Lower leg skin (tissue), 3 donors: ENCODE measurements around the gene NAB1.

Experiments used
- POLR2A ChIP-seq, 2 donors: fragments of 450-650 bp; IDR thresholded peaks; one replicate each; pipeline ENCODE4 v1.6.1; 2016 to 2017; ENCODE audit warnings: antibody characterized with exemption in 2 of 2, mild to moderate bottlenecking in 1 of 2, moderate library complexity in 1 of 2
- TF ChIP-seq, protein P1 (sequence below), 3 donors: fragments of 450-650 bp; IDR thresholded peaks; one replicate each; pipeline ENCODE4 v1.5.1; 2016; ENCODE audit warnings: antibody characterized with exemption in 3 of 3, mild to moderate bottlenecking in 3 of 3, moderate library complexity in 2 of 3

DNA sequence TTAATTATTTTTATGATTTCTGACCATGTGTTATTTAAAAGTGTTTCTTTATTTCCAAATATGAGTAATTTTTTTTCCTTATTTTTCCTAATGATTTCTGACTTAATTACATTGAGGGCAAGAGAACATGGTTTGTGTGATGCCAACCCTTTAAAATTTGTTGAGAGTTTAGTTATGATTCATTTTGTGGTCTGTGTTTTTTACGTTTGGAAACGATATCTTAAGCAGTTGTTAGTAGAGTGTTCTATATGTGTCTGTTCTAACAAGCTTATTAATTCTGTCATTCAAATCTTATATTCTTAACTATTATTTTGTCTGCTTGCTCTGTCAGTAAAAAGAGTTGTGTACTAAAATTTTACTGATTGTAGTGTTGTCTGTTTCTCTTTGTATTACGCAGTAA is 15.0 kb downstream of the NAB1 start:
- TF ChIP-seq, protein P1, sequence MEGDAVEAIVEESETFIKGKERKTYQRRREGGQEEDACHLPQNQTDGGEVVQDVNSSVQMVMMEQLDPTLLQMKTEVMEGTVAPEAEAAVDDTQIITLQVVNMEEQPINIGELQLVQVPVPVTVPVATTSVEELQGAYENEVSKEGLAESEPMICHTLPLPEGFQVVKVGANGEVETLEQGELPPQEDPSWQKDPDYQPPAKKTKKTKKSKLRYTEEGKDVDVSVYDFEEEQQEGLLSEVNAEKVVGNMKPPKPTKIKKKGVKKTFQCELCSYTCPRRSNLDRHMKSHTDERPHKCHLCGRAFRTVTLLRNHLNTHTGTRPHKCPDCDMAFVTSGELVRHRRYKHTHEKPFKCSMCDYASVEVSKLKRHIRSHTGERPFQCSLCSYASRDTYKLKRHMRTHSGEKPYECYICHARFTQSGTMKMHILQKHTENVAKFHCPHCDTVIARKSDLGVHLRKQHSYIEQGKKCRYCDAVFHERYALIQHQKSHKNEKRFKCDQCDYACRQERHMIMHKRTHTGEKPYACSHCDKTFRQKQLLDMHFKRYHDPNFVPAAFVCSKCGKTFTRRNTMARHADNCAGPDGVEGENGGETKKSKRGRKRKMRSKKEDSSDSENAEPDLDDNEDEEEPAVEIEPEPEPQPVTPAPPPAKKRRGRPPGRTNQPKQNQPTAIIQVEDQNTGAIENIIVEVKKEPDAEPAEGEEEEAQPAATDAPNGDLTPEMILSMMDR (IDR thresholded peaks at IDR 0.05) = no peak
- no peak for TF ChIP-seq POLR2A (IDR thresholded peaks at IDR 0.05)
